GM20000 (cell line): ENCODE measurements around the gene SUPT4H1.

Source experiments
- DNase-seq: peaks from one replicate; pipeline ENCODE4 v3.0.0; 2012; ENCODE audit warnings: low spot score
- TF ChIP-seq, protein P1 (sequence below): IDR thresholded peaks from 2 replicates; pipeline ENCODE4 v1.5.1; 2012; ENCODE audit warnings: mild to moderate bottlenecking, control low read depth; ENCODE audit errors: extremely low read depth, missing control alignments

SUPT4H1 gene

DNA sequence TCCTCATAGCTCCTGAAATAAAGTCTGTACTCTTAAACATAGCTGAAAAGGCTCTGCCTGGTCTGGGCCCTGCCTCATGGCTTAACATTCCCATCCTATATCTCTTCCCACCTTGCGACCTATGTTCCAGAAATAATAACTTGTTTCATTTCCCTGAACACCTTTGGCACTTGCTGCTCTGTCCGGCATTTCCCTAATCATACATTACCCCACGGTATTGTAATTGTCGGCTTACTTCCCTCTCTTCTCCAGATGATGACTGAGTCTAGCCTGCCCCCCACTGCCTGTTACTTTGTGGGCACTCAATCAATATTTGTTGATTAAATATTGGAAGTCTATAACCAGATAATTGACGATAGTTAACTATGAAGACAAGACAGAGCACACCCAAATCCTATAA, 23.3 kb upstream of the SUPT4H1 start:
- DNase-seq: no peak
- TF ChIP-seq, protein P1, sequence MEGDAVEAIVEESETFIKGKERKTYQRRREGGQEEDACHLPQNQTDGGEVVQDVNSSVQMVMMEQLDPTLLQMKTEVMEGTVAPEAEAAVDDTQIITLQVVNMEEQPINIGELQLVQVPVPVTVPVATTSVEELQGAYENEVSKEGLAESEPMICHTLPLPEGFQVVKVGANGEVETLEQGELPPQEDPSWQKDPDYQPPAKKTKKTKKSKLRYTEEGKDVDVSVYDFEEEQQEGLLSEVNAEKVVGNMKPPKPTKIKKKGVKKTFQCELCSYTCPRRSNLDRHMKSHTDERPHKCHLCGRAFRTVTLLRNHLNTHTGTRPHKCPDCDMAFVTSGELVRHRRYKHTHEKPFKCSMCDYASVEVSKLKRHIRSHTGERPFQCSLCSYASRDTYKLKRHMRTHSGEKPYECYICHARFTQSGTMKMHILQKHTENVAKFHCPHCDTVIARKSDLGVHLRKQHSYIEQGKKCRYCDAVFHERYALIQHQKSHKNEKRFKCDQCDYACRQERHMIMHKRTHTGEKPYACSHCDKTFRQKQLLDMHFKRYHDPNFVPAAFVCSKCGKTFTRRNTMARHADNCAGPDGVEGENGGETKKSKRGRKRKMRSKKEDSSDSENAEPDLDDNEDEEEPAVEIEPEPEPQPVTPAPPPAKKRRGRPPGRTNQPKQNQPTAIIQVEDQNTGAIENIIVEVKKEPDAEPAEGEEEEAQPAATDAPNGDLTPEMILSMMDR: no peak

GRCh38 chr17:58373923-58374322, 21.9 kb upstream of the SUPT4H1 start:
- DNase-seq: no peak
- TF ChIP-seq, protein P1: no peak

DNA sequence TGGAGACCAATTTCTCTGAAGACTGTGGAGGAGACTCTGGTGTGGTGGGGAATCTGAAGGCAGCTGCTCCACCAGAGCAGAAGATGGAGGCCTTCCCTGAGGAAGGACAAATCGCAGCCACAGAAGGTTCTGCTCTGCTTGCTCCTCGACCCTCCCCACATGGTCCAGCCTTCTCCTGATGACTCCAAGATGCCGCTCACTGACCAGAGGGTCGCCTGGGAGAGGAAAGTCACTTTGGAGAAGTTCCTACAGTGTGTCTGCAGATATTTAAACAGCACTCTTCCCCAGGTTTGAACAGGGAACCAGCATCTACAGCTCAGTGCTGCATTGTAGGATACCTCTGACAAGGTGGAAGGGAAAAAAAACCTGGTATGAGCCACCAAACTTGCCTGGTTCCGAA, 21.0 kb upstream of the SUPT4H1 start:
- TF ChIP-seq, protein P1: no peak
- no peak for DNase-seq

DNA sequence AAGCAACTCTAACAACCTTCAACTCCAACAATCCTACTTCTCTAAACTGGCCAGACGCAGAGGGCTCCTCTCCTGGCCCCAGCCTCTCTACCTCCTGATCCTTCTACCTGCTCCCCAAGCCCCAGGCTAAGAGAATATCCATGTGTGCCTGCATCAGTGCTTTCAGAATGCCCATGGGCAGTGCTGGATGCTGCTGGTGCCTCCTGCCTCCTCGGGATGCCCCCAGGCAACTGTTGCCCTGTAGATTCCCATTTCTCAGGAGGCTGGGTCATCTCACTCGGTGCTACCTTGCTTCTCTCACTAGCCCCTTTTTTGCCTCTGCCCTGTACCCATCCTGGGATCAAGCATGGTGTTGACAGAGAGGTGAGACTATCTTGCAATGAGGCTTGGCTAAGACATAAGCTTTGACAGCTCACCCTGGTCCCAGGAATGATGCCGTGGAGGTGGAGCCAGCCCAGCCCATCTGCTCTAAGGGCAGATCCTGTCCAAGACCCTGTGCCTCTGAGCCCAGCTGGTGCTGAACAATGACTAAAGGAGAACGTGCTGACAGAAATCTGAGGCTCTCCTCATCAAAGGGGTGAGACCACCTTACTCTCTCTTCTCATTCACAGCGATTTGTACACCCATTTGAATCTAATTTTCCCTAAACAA, 19.4 kb upstream of the SUPT4H1 start:
- no peak for DNase-seq
- TF ChIP-seq, protein P1: no peak

GRCh38 chr17:58370716-58371115, 18.7 kb upstream of the SUPT4H1 start:
- DNase-seq: no peak
- TF ChIP-seq, protein P1: no peak

DNA sequence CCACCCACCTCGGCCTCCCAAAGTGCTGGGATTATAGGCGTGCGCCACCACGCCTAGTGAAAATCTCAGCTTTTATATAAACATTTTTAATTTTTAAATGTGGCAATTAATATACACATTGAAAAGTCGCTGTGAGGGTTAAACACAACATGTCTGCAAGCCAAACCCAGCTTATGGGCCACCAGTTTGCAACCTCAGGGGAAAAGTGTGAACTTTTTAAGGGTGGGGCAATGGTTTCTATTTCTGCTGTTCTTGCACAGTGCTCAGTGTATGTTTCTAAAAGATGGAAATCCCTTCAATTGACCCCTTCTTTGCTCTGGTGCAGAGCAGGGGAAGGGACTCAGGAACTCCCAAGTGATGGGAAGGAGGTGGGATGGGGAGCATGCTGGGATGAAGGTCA, 18.3 kb upstream of the SUPT4H1 start:
- DNase-seq: no peak
- TF ChIP-seq, protein P1: no peak

DNA sequence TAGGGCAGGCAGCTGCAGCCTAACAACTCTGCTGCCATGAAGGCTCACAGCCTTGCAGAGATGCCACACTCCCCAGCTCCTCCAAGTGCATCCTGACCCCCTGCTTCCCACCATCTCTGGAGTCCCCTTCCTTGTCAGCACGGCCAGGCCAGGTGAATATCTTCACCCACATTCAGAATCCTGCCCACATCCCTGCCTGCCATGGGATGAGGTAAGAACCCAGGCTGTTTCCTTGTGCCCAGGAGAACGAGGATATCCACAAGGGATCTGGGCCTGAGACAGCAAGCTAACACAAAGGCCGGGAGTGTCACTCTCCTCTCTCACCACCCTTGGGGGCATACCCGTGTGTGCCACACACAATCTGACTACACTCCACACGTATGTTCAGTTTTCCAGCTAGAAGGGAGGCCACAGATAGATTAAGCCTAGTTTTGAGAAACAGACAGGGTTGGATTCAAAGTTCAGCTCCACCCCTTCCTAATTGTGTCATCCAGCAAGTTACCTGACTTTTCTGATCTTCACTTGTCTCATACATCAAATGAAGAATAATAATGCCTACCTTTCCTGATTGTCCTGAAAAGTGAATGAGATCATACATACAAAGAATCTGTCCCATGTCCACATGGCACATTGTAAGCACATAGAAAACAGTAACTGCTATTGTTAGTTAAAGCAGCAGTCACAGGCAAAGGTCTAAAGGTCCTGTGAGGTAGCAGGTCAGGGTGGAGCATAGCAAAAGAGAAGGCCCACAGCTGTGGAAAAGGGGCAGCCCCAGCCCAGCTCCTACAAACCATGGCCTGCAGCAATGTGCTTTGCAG, 17.4 kb upstream of the SUPT4H1 start:
- DNase-seq: peak; percentile 45
- TF ChIP-seq, protein P1: no peak
